ENCODE results near the gene FAM131A.

FAM131A gene

GRCh38 chr3:184377374-184377773 lies 40.0 kb downstream of the FAM131A start:
- no peak for DNase-seq (ENCODE audit: low spot score)
- POLR2A ChIA-PET (ENCODE audit: low non-redundant PET) = no interaction called here
- CTCF ChIA-PET = interaction anchor here (0.8 kb wide), 1 partner anchor 164 kb away, joined by 3 read pairs; no protein-coding TSS in a partner anchor
- TF ChIP-seq CTCF (conservative IDR thresholded peaks at IDR 0.05; ENCODE audit: low read depth) = no peak
- no peak overlapping the region for H3K27ac ChIP-seq

GRCh38 chr3:184377882-184378445 lies 40.6 kb downstream of the FAM131A start, which contains the start of gene THPO:
TSS of gene THPO (minus strand) at chr3:184378207. CDS start at chr3:184376259, 1,948 bp downstream.
- TF ChIP-seq CTCF (conservative IDR thresholded peaks at IDR 0.05; ENCODE audit: low read depth) = no peak
- no peak within 1 kb of the TSS for H3K27ac ChIP-seq
- ChIA-PET CTCF (interaction anchor here (1.1 to 1.2 kb wide), 2 partner anchors 136 to 164 kb away, joined by 4 read pairs; no protein-coding TSS in a partner anchor), POLR2A (ENCODE audit: low non-redundant PET) (no interaction called here)
- no peak for DNase-seq (ENCODE audit: low spot score)

- no peak for DNase-seq (ENCODE audit: low spot score)
- ChIA-PET CTCF (interaction anchor here (0.8 to 1.2 kb wide), 4 partner anchors 90 to 163 kb away, joined by 3 to 4 read pairs (median 4); no protein-coding TSS in a partner anchor), POLR2A (ENCODE audit: low non-redundant PET) (no interaction called here)
- TF ChIP-seq CTCF (conservative IDR thresholded peaks at IDR 0.05; ENCODE audit: low read depth) = no peak
- H3K27ac ChIP-seq = no peak overlapping the region
These were observed 41.4 kb downstream of the FAM131A start for GRCh38 chr3:184378651-184379357.

GRCh38 chr3:184379358-184380184 lies 42.2 kb downstream of the FAM131A start, which contains the start of gene CHRD:
TSS of gene CHRD (plus strand) at chr3:184380054. CDS start at chr3:184380319, 265 bp downstream.
- TF ChIP-seq CTCF (conservative IDR thresholded peaks at IDR 0.05; ENCODE audit: low read depth) = no peak
- no peak within 1 kb of the TSS for H3K27ac ChIP-seq
- CTCF ChIA-PET = interaction anchor here (0.9 to 2.3 kb wide), 3 partner anchors 89 to 162 kb away, joined by 3 to 8 read pairs (median 4); no protein-coding TSS in a partner anchor
- POLR2A ChIA-PET (ENCODE audit: low non-redundant PET) = no interaction called here
- DNase-seq (ENCODE audit: low spot score) = no peak

GRCh38 chr3:184380185-184380626 lies 42.8 kb downstream of the FAM131A start:
- no peak for TF ChIP-seq CTCF (conservative IDR thresholded peaks at IDR 0.05; ENCODE audit: low read depth)
- peak; percentile 54 for DNase-seq (ENCODE audit: low spot score)
- no peak overlapping the region for H3K27ac ChIP-seq
- POLR2A ChIA-PET (ENCODE audit: low non-redundant PET) = no interaction called here
- CTCF ChIA-PET = interaction anchor here (1.3 to 2.3 kb wide), 2 partner anchors 9 to 133 kb away, joined by 7 to 8 read pairs; no protein-coding TSS in a partner anchor

All from RWPE1 (cell line).